ENCODE data around the gene ARID1B.
"Not testable (repeated sequence)": the region's sequence is repeated elsewhere in the genome, so short reads cannot be mapped to it uniquely, and the experiment has no call there.

The ARID1B gene

DNA sequence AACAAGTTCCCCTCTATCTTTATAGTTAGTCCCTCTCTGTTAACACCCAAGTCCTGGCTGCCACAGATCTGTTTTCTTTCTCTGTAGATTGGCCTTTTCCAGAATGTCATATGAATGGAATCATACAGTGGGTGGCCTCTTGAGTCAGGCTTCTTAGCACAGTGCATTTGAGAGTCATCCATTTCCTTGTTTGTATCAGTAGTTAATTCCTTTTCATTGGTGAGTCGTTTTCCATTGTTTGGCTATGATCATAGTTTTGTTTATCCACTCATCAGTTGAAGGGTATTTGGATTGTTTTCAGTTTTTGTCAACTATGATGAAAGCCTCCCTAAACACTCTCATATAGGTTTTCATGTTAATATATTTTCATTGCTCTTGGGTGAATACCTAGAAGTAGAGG, 248.3 kb downstream of the ARID1B start:
- no peak for DNase-seq (ENCODE audit: low spot score)

DNA sequence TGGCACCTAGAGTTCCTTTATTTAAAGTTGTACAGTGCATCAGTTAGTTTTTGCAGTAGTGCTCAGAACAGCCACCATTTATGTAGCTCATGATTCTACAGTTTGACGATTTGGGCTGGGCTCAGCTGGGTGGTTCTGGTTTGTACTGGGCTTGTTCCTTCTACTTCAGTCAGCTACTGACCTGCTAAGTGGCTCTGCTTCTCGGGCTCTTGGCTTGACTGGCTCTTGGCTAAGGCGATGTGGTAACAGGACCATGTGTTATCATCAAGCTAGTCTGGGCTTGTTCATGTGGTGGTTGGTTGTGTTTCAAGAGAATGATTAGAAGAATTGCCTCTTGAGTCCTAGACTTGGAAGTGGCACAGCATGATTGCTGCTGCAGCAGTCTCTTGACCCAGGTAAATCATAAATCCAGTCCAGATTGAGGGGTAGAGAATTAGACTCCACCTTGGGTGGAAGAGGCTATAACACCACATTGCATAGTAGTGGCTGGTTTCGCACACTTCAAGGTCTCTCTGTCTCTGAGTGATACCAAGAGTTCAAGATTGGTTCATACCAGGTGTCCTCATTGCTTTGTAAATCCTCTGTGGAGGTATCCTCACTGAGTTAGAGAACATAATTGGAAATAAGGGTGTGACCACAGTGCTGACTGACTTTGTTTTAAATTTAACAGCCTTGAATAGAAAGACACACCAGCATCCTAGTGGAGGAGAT, 253.0 kb downstream of the ARID1B start:
- DNase-seq (ENCODE audit: low spot score), result no peak

DNA sequence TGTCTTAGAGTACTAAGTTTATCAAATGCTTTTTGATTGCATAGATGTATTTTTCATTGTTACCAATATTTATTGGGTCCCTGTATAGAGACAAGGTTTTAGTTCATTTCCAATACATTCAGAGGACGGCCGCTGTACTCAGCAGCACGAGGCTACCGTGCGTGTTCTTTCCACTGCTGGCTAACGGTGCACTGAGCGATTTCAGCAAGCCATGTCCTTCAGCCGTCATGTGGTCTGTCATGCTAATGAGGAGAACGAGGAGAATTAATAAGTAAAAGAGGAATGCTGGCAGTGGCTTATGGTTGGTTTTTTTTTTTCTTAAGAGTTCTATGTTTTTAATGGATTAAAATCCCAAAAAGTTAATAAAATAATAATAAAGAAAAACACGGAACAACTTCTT, 253.6 kb downstream of the ARID1B start:
- DNase-seq (ENCODE audit: low spot score), result no peak

DNA sequence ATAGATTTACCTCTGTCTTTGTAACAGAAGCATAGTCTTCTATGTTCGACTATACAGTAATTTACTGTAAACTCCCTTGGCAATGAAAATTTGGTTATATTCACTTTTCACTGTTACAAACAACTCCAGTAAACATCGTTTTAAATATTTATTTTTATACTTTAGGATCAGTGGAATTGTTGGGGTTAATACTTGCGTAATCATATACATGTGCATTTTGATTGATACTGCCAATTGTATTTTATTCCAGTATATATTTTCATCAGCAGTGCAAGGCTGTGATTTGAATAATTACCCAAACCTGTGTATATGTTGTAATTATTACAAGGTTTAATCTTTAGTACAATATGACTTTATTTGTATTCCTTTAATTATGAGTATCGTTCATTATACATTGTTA, 255.7 kb downstream of the ARID1B start:
- no peak for DNase-seq (ENCODE audit: low spot score)

DNA sequence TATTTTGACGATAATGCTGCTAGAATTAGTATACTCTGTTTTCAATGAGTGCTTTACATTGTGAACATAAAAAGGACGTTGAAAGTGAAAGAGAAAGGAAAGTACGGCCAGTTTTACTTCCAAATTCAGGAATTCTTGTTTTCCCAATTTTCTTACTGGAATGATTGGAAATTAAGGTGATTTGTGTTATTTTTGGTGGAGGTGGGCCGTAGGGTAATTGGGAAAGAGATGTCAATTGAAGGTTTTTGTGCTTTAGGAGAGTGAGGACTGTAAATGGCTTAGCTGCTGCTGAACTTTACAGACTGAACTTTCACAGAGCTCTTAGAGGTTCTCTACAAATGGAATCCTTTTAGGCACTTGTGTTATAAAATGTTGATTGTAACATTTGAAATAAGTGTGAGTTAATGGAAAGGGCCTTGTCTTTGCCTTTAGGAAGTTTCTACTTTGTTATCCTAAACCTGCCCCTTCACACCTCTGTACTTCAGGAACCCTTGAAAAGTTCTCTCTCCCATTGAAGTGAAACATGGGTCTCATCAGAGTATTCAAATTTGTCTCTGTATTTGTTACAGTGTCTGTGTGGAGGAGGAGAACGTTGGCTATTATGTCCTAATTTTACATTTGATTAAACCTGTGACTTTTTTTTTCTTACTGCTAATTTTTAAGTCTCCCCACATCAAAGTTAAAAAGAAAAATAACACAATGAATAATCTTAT, 256.4 kb downstream of the ARID1B start:
- no peak for DNase-seq (ENCODE audit: low spot score)

DNA sequence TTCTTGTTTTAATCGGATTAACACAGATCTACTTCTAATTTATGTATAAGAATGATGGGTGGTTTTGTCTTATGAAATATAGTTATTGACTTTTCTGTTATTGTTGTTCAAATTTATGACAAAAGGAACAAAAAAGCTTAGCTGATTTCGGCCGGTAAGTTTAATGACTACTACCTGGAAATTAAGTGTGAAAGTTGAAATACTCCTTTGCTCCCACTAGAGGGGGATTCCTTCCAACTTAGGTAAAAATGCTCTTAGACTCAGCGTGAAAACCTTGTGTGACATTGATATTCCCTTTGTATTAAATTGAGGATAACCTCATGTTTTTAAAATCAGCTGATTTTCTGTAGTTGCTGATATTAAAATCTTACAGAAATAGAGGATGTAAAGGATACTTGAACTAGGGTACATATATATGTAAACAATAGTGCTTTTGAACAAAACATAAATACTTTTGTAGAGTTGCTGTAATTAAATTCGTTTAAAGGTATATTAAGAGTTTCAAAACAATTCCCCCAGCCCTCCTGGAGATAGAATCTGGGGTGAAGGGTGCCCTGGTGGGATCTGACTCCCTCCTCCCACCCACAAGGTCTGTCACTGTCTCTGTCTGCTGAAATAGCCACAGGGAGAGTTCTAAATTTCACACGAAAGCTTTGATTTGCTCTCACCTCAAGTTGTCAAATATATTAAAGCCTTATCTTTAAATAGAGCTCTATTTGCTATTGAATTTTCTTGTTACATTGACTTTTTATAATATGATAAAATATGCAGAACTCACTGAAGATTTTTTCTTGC, 257.5 kb downstream of the ARID1B start:
- peak; percentile 36 for DNase-seq (ENCODE audit: low spot score)

DNA sequence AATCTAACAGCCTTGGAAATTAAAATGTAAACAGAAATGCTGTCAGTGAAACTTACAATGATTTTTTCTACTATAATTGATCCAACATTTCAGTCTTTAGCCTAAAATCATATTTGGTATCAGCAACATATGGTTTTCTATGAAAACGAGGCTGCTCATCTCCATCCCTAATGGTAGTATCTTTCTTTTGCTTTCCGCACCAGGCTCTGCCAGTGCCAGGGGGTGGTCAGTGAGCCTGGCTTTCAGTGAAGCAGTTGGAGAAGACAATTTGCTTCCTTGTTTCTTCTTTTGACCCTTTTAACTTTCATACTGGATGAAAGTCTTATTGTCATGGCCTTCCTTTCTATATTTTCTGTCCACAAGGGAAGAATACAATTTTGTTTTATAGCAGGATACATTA, 258.4 kb downstream of the ARID1B start:
- DNase-seq (ENCODE audit: low spot score), result no peak

DNA sequence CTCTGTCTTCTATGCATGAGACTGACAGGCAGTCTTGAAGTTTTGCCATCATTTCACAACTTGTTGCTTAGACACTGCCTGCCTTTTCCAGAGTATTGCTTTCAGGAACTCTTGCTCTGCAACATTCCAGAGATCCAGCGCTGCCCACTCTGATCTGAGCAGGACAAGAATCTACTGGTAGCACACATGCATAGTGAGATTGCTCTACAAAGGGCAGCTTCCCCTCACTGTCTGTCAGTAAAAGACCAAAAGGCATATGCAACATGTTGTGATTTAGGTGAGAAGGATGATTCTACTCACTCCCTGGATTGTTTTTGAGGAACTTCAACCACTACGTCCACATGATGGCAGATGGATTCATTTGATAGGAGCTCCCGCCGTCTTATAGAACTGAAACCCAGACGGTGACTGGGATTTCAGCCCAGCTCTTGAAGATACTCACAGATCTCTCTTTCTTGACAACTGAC, 259.1 kb downstream of the ARID1B start:
- DNase-seq (ENCODE audit: low spot score), result peak; percentile 68

DNA sequence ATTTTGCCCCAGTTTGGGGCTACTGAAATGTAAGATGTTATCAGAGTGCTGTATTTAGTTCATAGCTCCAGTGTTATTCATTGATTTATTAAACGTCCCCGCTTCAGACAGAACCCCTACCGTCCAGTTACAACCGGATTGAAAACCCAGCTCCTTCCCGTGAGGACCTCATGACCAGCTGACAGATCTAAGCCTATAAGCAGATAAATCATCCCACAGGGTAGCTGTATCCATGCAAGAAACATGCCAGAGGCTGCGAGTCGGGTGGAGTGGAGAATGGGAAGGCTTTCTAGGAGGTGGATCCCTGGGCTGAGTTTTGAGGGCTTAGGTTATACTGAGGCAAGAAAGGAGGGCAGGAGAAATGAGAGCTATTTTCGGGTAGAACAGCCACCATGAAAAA, 260.0 kb downstream of the ARID1B start:
- peak; percentile 45 for DNase-seq (ENCODE audit: low spot score)

DNA sequence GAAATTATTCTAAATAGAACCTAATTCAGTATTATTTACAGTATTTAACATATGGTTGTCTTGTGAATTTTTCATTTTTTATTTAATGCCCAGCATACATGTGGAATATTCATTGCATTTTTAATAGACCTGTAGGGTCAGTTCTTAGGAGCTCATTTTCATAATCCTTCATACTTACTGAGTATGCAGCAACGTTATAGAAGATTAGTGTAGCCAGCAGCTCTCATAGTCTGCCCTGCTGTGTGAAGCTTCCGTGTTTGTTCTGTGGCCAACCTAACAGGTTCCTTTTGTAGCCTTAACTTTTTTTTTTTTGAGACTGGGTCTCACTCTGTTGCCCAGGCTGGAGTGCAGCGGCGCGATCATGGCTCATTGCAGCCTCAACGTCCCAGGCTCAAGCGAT, 261.4 kb downstream of the ARID1B start:
- DNase-seq (ENCODE audit: low spot score), result no peak

DNA sequence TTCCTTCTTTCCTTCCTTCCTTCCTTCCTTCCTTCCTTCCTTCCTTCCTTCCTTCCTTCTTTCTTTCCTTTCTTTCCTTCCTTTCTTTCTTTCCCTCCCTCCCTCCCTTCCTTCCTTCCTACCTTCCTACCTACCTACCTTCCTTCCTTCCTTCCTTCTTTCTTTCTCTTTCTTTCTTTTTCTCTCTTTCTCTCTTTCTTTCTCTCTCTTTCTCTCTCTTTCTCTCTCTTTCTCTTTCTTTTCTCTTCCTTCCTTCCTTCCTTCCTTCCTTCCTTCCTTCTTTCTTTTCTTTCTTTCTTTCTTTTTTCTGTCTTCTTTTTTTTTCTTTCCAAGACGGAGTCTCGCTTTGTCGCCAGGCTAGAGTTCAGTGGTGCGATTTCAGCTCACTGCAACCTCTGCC, 262.5 kb downstream of the ARID1B start:
- not testable (repeated sequence) for DNase-seq (ENCODE audit: low spot score)

DNA sequence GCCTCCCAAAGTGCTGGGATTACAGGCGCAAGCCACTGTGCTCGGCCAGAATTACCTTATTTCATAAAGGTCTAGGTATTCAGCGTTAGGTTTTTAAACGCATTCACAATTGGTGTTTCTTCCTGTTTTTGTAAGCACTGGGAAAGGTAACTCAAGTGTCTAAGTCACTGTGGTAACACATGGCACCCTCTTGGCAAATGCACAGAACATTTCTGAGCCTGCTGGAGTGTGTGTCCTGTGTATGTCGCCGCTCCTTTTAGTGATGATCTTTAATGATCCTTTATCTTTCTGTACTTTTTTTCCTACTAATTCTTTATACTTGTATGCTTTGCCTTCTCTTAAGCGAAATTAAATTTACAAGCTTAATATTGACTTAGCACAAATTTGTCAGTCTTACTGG, 263.0 kb downstream of the ARID1B start:
- DNase-seq (ENCODE audit: low spot score), result no peak

DNA sequence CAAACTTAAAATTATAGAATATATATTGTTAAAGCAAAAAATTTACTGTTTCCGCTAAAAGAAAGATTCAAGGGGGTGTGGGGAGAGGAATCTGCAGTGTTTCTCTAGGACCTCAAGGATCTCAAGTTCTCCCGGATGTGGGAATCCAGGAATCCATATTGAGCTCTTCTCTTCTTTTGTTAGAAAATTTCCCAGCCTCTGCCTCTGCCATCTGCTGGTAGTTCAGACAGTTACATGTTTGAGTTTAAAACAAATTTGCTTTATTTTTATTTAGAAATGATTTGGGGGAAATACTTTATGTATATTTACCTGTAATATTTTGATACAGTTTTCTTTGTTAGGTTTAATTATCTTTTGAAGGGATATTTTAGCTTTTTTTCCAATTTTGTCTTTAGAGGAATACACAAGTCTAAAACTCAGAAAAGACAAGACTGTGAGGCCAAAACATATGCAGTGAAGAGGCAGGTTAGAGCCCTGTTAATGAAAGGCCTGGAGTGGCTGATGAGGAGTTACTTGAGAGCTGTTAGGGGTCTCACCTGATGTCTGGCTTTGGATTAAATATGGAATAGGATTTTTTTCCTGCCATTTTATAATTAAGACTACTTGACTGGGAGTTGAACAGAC, 268.8 kb downstream of the ARID1B start:
- peak; percentile 69 for DNase-seq (ENCODE audit: low spot score)

DNA sequence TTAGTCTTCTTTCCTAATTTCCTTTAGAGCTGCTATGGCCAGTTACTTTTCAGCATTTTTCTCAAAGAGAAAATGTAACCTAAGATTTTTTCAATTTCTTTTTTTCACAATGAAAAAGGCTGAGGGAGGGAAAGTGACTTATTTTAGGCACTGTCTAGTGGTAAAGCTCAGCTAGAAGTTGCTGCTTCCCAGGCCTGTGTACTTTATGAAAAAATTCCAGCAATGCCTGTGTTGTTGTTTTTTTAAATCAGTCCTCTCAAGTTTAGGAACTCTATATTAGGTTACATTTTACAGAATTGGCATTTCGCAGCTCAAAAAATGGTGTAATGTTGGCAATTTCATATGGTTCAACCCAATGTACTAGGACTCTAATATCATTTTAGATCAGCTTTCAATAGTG, 269.6 kb downstream of the ARID1B start:
- DNase-seq (ENCODE audit: low spot score), result no peak

DNA sequence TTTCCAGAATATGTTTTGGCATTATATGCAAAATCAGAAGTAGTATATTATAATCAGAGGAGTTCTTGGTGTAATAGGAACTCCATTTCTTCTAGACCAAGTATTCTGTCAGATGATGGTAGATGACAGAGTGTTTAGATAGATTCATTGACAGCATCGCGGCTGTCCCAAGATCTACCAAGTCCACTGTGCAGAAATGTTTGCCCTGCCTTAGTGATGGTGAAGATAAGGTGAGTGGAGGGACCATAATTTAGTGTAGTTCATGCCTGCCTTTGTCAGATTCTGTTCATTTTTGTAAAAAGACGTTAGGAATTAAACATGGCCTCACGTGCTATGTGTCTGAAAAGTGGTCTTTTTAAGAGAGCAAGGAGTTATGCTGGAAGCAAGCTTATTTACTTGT, 270.1 kb downstream of the ARID1B start:
- DNase-seq (ENCODE audit: low spot score), result no peak

DNA sequence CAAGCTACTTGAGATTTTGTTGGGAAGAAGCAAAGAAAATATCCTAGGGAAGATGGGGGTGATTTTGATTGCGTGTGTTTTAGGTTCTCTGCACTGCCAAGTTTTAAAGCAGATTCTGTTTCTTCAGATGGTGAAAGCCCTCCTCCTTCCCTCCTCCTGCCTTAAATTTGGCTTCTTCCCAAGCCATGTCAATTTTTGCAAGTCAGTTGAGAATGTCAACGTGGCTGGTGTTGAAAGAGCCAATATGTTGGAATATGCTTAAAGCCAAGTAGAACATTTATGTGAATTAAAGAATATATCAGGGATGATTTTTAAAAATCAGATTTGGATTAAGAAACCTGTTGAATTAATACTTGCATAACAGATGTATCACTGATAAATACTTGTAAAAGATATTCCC, 270.8 kb downstream of the ARID1B start:
- no peak for DNase-seq (ENCODE audit: low spot score)

DNA sequence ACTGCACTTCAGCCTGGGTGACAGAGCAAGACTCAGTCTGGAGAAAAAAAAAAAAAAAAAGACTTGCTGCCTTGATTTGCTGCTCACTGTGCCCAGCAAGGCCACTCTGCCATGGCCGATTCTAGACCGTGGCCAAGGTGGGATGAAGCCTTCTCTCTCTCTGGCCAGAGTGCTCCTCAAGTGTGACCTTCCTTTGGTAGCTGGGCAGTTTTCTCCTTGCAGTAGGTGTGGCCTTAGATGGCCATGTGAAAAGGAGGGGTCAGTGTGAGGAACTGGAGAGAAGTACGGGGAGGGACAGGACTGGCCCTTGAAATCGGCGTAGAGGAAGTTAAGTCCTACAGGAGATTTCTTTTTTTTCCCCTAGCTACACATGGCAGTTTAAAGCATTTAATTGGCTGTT, 272.0 kb downstream of the ARID1B start:
- DNase-seq (ENCODE audit: low spot score), result no peak

DNA sequence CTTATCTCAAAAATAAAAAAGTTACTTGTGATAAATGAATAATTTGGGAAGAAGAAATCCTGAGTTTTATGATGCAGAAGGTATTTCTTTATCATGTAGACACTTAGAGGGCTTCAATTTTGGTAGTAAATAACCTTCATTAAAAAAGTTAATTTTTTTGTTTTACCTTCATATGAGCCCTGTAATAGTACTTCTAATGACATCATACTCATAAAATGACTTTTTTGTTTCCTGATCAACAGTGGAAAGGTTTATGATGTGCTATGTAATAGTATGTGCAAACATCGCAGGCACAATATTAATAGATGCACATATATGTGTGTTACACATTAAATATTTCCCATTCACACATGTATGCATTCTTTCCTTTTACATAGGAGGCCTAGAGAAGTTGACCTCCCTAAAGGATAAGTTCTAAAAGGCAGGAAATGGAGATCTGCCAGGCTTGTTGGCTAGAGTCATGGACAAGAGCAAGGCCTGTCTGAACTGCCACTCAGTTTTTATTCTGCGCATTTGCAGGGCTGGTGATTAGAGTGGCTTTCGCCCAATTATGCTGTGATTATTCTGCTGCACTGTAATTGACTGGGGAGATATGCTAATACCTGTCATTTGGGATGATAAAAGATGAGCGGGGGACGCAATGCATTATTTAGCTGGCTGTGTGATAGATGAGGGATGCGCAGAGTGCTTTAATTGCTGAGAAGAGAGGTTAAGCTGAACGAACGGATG, 273.5 kb downstream of the ARID1B start:
- DNase-seq (ENCODE audit: low spot score), result no peak

DNA sequence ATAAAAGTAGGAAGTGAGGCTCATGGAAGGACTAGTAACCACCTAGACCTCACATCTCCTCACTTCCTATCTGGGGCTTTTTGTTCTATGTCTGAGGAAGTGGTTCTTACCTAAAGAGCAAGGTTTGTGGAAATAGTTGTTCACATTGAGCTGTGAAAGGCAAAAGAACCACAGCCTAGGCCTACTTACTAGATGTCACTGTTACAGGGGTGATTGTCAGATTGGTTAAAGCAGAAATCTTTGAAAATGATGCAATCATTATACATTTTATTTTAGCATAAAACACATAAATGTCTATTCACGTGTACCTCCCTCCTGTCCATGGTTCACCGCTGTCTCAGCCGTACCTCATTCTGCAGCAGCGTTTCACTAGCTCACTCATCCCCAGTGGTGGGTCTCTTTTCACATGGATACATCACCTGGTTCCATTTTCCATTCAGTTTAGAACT, 277.4 kb downstream of the ARID1B start:
- no peak for DNase-seq (ENCODE audit: low spot score)

DNA sequence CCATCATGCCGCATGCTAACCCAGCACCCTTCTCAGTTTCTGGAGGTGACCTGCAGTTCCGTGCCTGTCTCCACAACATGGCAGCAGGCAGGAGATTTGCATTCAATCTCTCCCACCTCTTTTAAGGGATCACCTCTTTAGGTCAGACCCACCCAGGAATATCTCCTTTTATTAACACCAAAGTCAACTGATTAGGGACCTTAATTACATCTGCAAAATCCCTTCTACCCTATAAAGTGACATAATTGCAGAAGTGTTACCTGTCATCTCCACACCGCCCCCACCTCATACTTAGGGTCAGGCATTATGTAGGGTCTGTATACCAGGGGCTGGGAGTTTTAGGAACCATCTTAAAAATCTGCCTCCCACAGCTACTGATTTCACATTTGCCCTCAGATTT, 278.7 kb downstream of the ARID1B start:
- no peak for DNase-seq (ENCODE audit: low spot score)

DNA sequence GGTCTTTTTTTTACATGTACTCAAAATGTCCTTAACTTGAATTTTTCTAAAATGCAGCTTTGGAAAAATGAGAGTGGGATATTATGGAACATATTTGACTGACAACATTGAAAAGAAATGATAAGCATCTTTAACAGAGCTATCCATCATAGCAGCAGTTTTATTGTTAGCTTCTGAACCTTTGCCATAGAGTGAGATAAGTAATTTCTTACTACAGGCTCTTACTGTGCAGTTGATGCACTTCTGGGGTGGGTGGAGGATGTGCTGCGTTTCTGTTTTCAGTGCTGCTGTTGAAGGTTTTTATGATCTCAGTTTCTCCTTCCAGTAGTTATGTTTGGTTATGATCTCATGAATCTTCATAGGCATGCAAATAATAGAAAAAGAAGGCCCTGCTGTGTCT, 279.1 kb downstream of the ARID1B start:
- no peak for DNase-seq (ENCODE audit: low spot score)

DNA sequence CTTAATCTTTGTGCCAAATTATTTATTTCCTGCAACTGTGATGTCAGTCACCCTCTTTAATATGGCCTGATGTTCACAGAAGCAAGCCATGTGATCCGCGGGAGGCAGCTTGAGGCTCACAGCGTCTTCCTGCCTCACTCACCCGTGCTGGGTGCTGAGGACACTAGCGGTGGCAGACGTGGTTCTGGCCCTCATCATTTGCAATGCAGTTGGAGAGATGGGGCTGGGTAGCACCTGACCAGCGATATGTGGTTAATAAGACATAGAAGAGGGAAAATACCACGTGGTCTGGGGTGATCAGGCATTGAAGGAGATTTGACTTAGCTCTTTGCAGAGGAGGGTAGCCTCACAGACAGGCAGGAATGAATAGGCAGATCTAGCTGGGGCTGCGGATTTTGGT, 281.4 kb downstream of the ARID1B start:
- no peak for DNase-seq (ENCODE audit: low spot score)
